Mesenchymal stem cell (in vitro differentiated cells and primary cell): ENCODE measurements around the gene PARD3.

ENCODE experiments used
- DNase-seq: peaks from one replicate; pipeline ENCODE4 v3.0.0-alpha.2; 2013
- H2AFZ ChIP-seq: one replicate; pipeline ENCODE4 v1.6.1; 2013; ENCODE audit warnings: low read depth, mild to moderate bottlenecking, control low read depth, inconsistent platforms, low read length, moderate library complexity
- H2AK5ac ChIP-seq: 2 replicates; pipeline ENCODE4 v1.6.1; 2013; ENCODE audit warnings: low read length, moderate library complexity, mild to moderate bottlenecking, inconsistent platforms; ENCODE audit not compliant: severe bottlenecking
- H2BK120ac ChIP-seq: one replicate; pipeline ENCODE4 v1.6.1; 2013; ENCODE audit warnings: low read depth, mild to moderate bottlenecking, inconsistent platforms, low read length, moderate library complexity
- H2BK12ac ChIP-seq, 2 experiments: one replicate each; pipeline ENCODE4 v1.6.1; 2013; ENCODE audit warnings: inconsistent platforms in 2 of 2, low read length in 2 of 2, mild to moderate bottlenecking in 2 of 2, moderate library complexity in 2 of 2, control low read depth in 1 of 2
- H2BK15ac ChIP-seq: one replicate; pipeline ENCODE4 v1.6.1; 2013; ENCODE audit warnings: mild to moderate bottlenecking, low read depth, inconsistent platforms; ENCODE audit not compliant: poor library complexity, severe bottlenecking
- H2BK5ac ChIP-seq: 2 replicates; pipeline ENCODE4 v1.6.1; 2013; ENCODE audit warnings: low read depth, mild to moderate bottlenecking, low read length, control low read depth, inconsistent platforms; ENCODE audit not compliant: poor library complexity, severe bottlenecking
- H3K14ac ChIP-seq, 2 experiments: one replicate each; pipeline ENCODE4 v1.6.1; 2013; ENCODE audit warnings: inconsistent platforms in 2 of 2, low read length in 2 of 2, control low read depth in 1 of 2, mild to moderate bottlenecking in 1 of 2, moderate library complexity in 1 of 2
- H3K18ac ChIP-seq, 2 experiments: one replicate each; pipeline ENCODE4 v1.6.1; 2013; ENCODE audit warnings: inconsistent platforms in 2 of 2, low read length in 2 of 2, control low read depth in 1 of 2, low read depth in 1 of 2, mild to moderate bottlenecking in 1 of 2
- H3K23ac ChIP-seq, 2 experiments: one replicate each; pipeline ENCODE4 v1.6.1; 2013; ENCODE audit warnings: inconsistent platforms in 2 of 2, low read length in 2 of 2, mild to moderate bottlenecking in 2 of 2, moderate library complexity in 2 of 2, control low read depth in 1 of 2
- H3K27ac ChIP-seq: 2 replicates; pipeline ENCODE4 v1.5.1; 2013; ENCODE audit warnings: mild to moderate bottlenecking, moderate library complexity, low read length, control low read depth, inconsistent platforms; ENCODE audit not compliant: poor library complexity, severe bottlenecking
- H3K27me3 ChIP-seq, 2 experiments: 2 replicates each; pipeline versions ENCODE4 v1.6.1 to v1.7.0; 2013; ENCODE audit warnings: low read length in 2 of 2, mild to moderate bottlenecking in 2 of 2, moderate library complexity in 2 of 2, control low read depth in 1 of 2, inconsistent platforms in 1 of 2; ENCODE audit not compliant: control insufficient read depth in 1 of 2, insufficient read depth in 1 of 2
- H3K36me3 ChIP-seq, 2 experiments: 2 replicates each; pipeline versions ENCODE4 v1.6.1 to v1.7.0; 2013; ENCODE audit warnings: low read length in 2 of 2, control low read depth in 1 of 2, inconsistent platforms in 1 of 2, low read depth in 1 of 2, mild to moderate bottlenecking in 1 of 2; ENCODE audit not compliant: insufficient read depth in 2 of 2, control insufficient read depth in 1 of 2
- H3K4ac ChIP-seq, 2 experiments: one replicate each; pipeline ENCODE4 v1.6.1; 2013; ENCODE audit warnings: inconsistent platforms in 2 of 2, low read length in 2 of 2, mild to moderate bottlenecking in 2 of 2, moderate library complexity in 2 of 2, control low read depth in 1 of 2, low read depth in 1 of 2
- H3K4me1 ChIP-seq: 2 replicates; pipeline ENCODE4 v1.6.1; 2013; ENCODE audit warnings: low read depth, low read length, control low read depth; ENCODE audit not compliant: control insufficient read depth, insufficient read depth
- H3K4me2 ChIP-seq: 2 replicates; pipeline ENCODE4 v1.6.1; 2013; ENCODE audit warnings: low read length, mild to moderate bottlenecking, inconsistent platforms; ENCODE audit not compliant: poor library complexity, severe bottlenecking
- H3K4me3 ChIP-seq, 2 experiments: 2 replicates each; pipeline versions ENCODE4 v1.5.1 to v1.7.0; 2013; ENCODE audit warnings: low read length in 2 of 2, mild to moderate bottlenecking in 2 of 2, control low read depth in 1 of 2, low read depth in 1 of 2; ENCODE audit not compliant: insufficient read depth in 1 of 2
- H3K79me1 ChIP-seq: replicated peaks from 2 replicates; pipeline ENCODE4 v1.6.1; 2013; ENCODE audit warnings: mild to moderate bottlenecking, control low read depth, low read length, inconsistent platforms; ENCODE audit not compliant: poor library complexity, severe bottlenecking
- H3K9ac ChIP-seq: 2 replicates; pipeline ENCODE4 v1.7.0; 2013; ENCODE audit warnings: mild to moderate bottlenecking, low read length, moderate library complexity
- H3K9me3 ChIP-seq: 2 replicates; pipeline ENCODE4 v1.7.0; 2013; ENCODE audit warnings: mild to moderate bottlenecking, low read length; ENCODE audit not compliant: control insufficient read depth
- H4K8ac ChIP-seq: one replicate; pipeline ENCODE4 v1.6.1; 2013; ENCODE audit warnings: inconsistent platforms, mild to moderate bottlenecking, low read length, moderate library complexity
- H4K91ac ChIP-seq: one replicate; pipeline ENCODE4 v1.6.1; 2013; ENCODE audit warnings: mild to moderate bottlenecking, low read length, inconsistent platforms
- WGBS: methylation state at CpG from one replicate; pipeline ENCODE4 v1.1.7; 2013; ENCODE audit warnings: mixed read lengths; 5-methylcytosine and 5-hydroxymethylcytosine counted together

Gene PARD3

DNA sequence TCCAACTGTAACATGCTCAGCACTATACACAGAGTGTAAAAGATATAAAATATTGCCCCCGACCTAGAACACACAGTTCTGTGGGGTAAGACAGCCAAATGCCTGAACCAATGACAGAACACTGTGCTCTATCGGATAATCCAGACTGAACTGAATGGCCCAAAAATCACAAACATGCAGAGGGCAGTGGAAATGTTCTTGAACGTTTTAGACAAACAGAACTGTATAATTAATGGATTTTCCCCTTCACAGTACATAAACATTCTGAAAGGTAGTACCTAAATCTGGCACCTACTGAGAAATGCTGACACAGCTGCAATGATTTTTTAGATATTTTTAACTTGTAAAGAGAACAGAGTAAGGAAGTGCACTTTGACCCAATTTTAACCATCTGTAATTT, 33.4 kb downstream of the PARD3 start:
- no peak overlapping the region for H4K8ac ChIP-seq
- WGBS = 73% methylated on average over 2 of the region's 3 CpGs
- peak overlapping the region; percentile 78 for H3K9ac ChIP-seq
- H2AFZ ChIP-seq = no peak overlapping the region
- peak; percentile 16 for DNase-seq
- no peak overlapping the region for H2BK12ac ChIP-seq
- H3K4me1 ChIP-seq = peaks cover 14% of the 10 kb centered on the region
- H3K4me3 ChIP-seq = peak overlapping the region in 1 of 2 experiments; percentile 60
- H3K14ac ChIP-seq = no peak overlapping the region
- peaks cover 4% of the 10 kb centered on the region for H3K79me1 ChIP-seq
- no peak overlapping the region for H4K91ac ChIP-seq
- no peak overlapping the region for H3K18ac ChIP-seq
- H2BK15ac ChIP-seq = no peak overlapping the region
- H2BK5ac ChIP-seq = no peak overlapping the region
- peaks cover 0 to 4% of the 10 kb centered on the region in 2 experiments for H3K36me3 ChIP-seq
- H3K23ac ChIP-seq = no peak overlapping the region
- H3K27me3 ChIP-seq = no peaks in the 10 kb centered on the region
- no peak overlapping the region for H2BK120ac ChIP-seq
- no peaks in the 10 kb centered on the region for H3K9me3 ChIP-seq
- H3K4me2 ChIP-seq = no peak overlapping the region
- H3K27ac ChIP-seq = peak overlapping the region; percentile 28
- no peak overlapping the region for H2AK5ac ChIP-seq
- no peak overlapping the region for H3K4ac ChIP-seq

DNA sequence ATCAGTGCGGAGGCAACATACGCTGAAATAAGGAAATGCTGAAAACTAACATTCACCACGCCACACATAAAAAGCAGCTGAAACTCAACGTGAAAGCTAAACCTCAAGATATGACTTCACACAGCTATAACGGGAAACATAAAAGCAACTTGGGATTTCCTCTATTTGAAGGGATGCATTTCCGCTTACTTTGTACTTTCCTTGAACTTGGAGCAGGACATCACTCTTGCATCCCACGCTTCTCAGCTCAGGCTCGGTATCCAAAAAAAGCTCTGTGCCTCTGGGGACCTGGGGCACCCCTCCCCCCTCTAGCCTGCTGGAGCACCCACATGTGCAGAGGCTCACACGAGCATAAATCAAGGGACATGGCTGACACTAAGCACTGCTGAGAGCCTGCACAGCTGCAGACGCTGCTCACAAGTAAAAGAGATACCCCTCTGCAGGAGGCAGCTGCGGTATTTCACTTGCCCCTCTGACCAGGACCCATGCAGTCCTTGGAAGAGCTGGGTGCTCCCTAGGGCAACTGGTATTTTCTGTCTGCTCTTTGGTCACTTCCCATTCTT, 34.2 kb downstream of the PARD3 start:
- no peak overlapping the region for H4K91ac ChIP-seq
- peak overlapping the region; percentile 78 for H3K9ac ChIP-seq
- no peaks in the 10 kb centered on the region for H3K9me3 ChIP-seq
- peaks cover 0 to 4% of the 10 kb centered on the region in 2 experiments for H3K36me3 ChIP-seq
- no peak overlapping the region for H3K14ac ChIP-seq
- peak overlapping the region; percentile 24 for H3K4me2 ChIP-seq
- no peak overlapping the region for H3K23ac ChIP-seq
- H3K18ac ChIP-seq = peak overlapping the region in 1 of 2 experiments; percentile 37
- peaks cover 4% of the 10 kb centered on the region for H3K79me1 ChIP-seq
- H4K8ac ChIP-seq = no peak overlapping the region
- H3K4me3 ChIP-seq = peak overlapping the region in 1 of 2 experiments; percentile 60
- H2AK5ac ChIP-seq = no peak overlapping the region
- 18% methylated on average over 11 of the region's 11 CpGs for WGBS
- no peak overlapping the region for H2AFZ ChIP-seq
- H3K4ac ChIP-seq = no peak overlapping the region
- no peaks in the 10 kb centered on the region for H3K27me3 ChIP-seq
- no peak overlapping the region for H2BK12ac ChIP-seq
- no peak overlapping the region for H2BK5ac ChIP-seq
- DNase-seq = peak; percentile 80
- no peak overlapping the region for H2BK15ac ChIP-seq
- H2BK120ac ChIP-seq = no peak overlapping the region
- peak overlapping the region; percentile 27 for H3K27ac ChIP-seq
- peaks cover 14% of the 10 kb centered on the region for H3K4me1 ChIP-seq

DNA sequence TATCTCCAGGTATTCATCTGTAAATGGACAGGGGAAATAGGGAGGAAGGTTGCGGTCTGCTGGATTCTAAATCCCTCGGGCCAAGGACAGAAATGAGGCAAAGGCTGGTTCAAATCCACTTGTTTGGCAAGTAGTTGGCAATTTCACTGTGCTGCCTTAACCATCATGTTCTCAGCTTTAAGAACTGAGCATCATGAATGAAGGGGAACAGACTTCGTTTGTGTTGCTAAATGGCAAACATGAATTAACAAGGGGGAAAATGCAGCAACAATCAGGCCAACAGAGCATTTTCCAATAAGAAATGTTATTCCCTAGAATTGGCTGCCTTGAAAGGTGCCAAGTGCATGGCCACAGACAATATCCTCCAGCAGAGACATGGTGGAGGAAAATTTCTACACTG, 36.9 kb downstream of the PARD3 start:
- no peak overlapping the region for H2BK15ac ChIP-seq
- H2AFZ ChIP-seq = no peak overlapping the region
- H3K23ac ChIP-seq = no peak overlapping the region

DNA sequence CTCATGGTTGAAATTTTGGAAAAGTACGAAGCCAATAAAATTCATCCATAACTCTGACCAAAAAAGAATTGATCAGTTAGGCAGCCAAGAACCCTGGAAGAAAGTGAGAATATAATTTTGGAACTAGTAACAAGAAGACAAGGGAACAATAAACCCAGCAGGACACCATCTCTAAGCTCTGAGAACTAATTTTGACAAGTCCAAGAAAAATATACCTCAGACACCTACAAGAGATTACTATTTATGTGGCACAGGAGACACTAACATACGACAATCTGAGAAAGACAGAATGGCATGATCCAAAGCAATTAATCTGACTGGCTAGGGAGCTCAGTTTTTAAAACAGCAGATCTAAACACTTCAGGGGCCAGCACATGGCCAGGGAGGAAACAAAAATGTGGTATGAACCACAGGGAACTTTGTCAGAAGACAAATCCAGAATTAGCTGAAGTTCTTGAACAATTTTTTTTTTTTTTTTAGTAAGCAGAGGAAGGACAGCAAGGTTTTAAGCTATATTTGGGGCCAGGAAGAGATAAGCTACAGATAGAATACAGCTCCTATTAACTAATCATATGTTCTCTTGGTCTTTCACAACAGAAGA, 38.9 kb downstream of the PARD3 start:
- H4K8ac ChIP-seq = no peak overlapping the region
- no peak overlapping the region for H3K27ac ChIP-seq
- no peak overlapping the region for H3K9ac ChIP-seq
- no peaks in the 10 kb centered on the region for H3K27me3 ChIP-seq
- H4K91ac ChIP-seq = no peak overlapping the region
- peaks cover 8% of the 10 kb centered on the region for H3K79me1 ChIP-seq
- H3K14ac ChIP-seq = no peak overlapping the region
- H3K36me3 ChIP-seq = peaks cover 0 to 6% of the 10 kb centered on the region in 2 experiments
- H3K4me3 ChIP-seq = no peak overlapping the region
- no peak overlapping the region for H3K4ac ChIP-seq
- H3K4me2 ChIP-seq = no peak overlapping the region
- no peak overlapping the region for H2AK5ac ChIP-seq
- WGBS = 11% methylated on average over 1 of the region's 2 CpGs
- no peak overlapping the region for H3K23ac ChIP-seq
- peaks cover 11% of the 10 kb centered on the region for H3K4me1 ChIP-seq
- no peak overlapping the region for H2BK120ac ChIP-seq
- H2BK5ac ChIP-seq = no peak overlapping the region
- no peaks in the 10 kb centered on the region for H3K9me3 ChIP-seq
- DNase-seq = peak; percentile 61
- H2BK12ac ChIP-seq = no peak overlapping the region
- no peak overlapping the region for H2AFZ ChIP-seq
- H3K18ac ChIP-seq = no peak overlapping the region
- no peak overlapping the region for H2BK15ac ChIP-seq

More for the DNA sequence above, 36.9 kb downstream of the PARD3 start:
- no peak overlapping the region for H3K4me2 ChIP-seq
- H3K4ac ChIP-seq = no peak overlapping the region
- no peak overlapping the region for H2AK5ac ChIP-seq
- H2BK12ac ChIP-seq = peak overlapping the region in 1 of 2 experiments; percentile 21
- no peak overlapping the region for H3K27ac ChIP-seq
- H3K4me1 ChIP-seq = peaks cover 11% of the 10 kb centered on the region
- no peak overlapping the region for H3K18ac ChIP-seq
- H3K79me1 ChIP-seq = peaks cover 6% of the 10 kb centered on the region
- H3K27me3 ChIP-seq = no peaks in the 10 kb centered on the region
- no peak overlapping the region for H3K9ac ChIP-seq
- no peak overlapping the region for H4K8ac ChIP-seq
- no peak for DNase-seq
- no peak overlapping the region for H2BK5ac ChIP-seq
- H3K4me3 ChIP-seq = no peak overlapping the region
- peaks cover 0 to 6% of the 10 kb centered on the region in 2 experiments for H3K36me3 ChIP-seq
- no peak overlapping the region for H4K91ac ChIP-seq
- H3K9me3 ChIP-seq = no peaks in the 10 kb centered on the region
- H2BK120ac ChIP-seq = no peak overlapping the region
- no peak overlapping the region for H3K14ac ChIP-seq
- 83% methylated on average over 3 of the region's 3 CpGs for WGBS
